Measurements from ENCODE around the gene HGFAC. TPM values are rescaled to one million over a fixed set of nuclear protein-coding genes. Genes with fewer than 3 reads are reported as not detected.

The HGFAC gene
- total and polyA plus RNA-seq, 2 donors = 0.46 to 0.48 TPM

DNA sequence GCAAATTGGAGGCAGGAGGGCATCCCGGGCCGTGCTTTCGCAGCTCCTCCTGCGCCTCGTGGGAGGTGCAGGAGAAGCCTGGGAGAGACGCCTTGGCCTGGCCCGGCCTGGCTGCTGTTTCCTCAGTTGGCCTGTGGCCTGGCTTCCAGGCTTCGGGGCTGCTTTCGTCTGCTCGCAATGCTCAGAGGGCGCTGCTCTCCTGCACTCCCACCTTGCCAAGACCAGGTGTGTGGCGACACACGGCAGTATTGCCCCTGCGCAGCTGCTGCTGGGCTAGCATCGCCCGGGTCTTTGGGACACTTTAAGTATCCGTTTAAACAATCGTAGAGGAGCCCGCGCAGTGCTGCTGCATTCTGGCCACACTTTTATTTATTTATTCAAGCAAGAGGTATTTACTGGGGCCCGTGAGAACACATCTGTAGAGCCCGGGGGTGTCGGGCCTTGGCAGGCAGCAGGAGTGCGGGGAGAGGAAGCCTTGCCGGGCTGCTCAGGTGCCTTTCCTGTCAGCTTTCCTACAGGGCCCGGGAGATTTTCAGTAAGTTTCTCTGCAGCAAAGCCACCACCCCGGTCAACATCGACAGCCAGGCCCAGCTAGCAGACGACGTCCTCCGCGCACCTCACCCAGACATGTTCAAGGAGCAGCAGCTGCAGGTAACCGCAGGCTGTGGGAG, 26.2 kb upstream of the HGFAC start:
- H3K27ac ChIP-seq (ENCODE audit: low read depth) = no peak overlapping the region
- WGBS = 81% methylated on average over 33 of the region's 33 CpGs
- H3K4me1 ChIP-seq (ENCODE audit: insufficient read depth) = no peaks in the 10 kb centered on the region
- no peak overlapping the region for H3K4me3 ChIP-seq (ENCODE audit: low read depth, low read length)
- DNase-seq (ENCODE audit: extremely low spot score) = no peak
- peaks cover 3% of the 10 kb centered on the region for H3K36me3 ChIP-seq (ENCODE audit: insufficient read depth)

DNA sequence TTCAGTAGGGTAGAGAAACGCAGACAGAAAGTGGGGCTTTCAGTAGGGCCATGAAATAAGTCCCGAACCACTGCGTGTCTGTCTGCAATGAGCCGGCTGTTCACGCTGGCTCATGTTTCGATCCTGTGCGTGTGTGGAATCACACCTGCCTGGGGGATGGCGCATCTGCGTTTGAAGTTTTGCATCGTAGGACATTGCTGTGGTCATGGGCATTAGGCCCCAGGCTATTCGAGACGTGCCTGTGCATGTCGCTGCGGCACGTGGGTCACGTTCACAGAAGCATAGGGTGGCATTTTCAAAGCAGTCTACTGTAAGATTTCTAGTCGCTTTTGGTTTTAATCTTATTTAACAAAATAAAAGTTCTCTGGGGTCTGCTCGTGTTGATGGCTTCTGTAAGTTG, 25.5 kb upstream of the HGFAC start:
- Histone ChIP-seq H3K4me1 (ENCODE audit: insufficient read depth) (no peaks in the 10 kb centered on the region), H3K4me3 (ENCODE audit: low read depth, low read length) (no peak overlapping the region), H3K36me3 (ENCODE audit: insufficient read depth) (peaks cover 3% of the 10 kb centered on the region), H3K27ac (ENCODE audit: low read depth) (no peak overlapping the region)
- DNase-seq (ENCODE audit: extremely low spot score) = no peak
- 91% methylated on average over 18 of the region's 18 CpGs for WGBS

DNA sequence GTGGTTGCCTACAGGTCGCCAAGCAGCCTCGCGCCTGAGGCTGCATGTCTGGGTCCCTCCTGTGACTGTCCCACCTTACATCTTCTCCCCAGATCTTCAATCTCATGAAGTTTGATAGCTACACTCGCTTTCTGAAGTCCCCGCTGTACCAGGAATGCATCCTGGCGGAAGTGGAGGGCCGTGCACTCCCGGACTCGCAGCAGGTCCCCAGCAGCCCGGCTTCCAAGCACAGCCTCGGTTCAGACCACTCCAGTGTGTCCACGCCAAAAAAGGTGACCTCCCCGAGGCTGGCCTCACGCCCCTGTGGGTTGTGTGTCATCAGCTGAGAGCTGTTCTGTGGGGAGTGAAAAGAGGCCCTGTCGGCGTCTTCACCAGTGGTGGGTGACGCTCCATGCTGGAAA, 24.9 kb upstream of the HGFAC start:
- no peaks in the 10 kb centered on the region for H3K4me1 ChIP-seq (ENCODE audit: insufficient read depth)
- no peak overlapping the region for H3K4me3 ChIP-seq (ENCODE audit: low read depth, low read length)
- no peak overlapping the region for H3K27ac ChIP-seq (ENCODE audit: low read depth)
- peaks cover 3% of the 10 kb centered on the region for H3K36me3 ChIP-seq (ENCODE audit: insufficient read depth)
- DNase-seq (ENCODE audit: extremely low spot score) = no peak
- 97% methylated on average over 17 of the region's 17 CpGs for WGBS

DNA sequence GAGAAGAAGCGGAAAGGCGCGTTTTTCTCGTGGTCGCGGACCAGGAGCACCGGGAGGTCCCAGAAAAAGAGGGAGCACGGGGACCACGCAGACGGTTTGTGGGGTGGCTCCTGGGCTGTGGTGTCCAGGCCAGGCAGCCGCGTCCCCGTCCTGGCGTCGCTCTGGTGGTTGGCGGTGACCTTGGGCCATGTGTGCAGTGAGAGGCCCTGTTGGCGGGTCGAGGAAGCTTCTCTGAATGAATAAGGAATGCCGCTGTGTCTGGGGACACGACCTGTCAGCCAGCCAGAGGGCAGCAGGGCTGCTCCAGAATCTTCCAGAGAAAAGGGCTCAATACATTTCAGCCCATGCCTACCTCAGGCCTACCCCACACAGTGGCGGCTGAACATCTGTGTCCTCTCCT, 24.3 kb upstream of the HGFAC start:
- Histone ChIP-seq H3K4me1 (ENCODE audit: insufficient read depth) (no peaks in the 10 kb centered on the region), H3K4me3 (ENCODE audit: low read depth, low read length) (no peak overlapping the region), H3K36me3 (ENCODE audit: insufficient read depth) (peaks cover 3% of the 10 kb centered on the region), H3K27ac (ENCODE audit: low read depth) (no peak overlapping the region)
- no peak for DNase-seq (ENCODE audit: extremely low spot score)
- WGBS = 94% methylated on average over 21 of the region's 21 CpGs

DNA sequence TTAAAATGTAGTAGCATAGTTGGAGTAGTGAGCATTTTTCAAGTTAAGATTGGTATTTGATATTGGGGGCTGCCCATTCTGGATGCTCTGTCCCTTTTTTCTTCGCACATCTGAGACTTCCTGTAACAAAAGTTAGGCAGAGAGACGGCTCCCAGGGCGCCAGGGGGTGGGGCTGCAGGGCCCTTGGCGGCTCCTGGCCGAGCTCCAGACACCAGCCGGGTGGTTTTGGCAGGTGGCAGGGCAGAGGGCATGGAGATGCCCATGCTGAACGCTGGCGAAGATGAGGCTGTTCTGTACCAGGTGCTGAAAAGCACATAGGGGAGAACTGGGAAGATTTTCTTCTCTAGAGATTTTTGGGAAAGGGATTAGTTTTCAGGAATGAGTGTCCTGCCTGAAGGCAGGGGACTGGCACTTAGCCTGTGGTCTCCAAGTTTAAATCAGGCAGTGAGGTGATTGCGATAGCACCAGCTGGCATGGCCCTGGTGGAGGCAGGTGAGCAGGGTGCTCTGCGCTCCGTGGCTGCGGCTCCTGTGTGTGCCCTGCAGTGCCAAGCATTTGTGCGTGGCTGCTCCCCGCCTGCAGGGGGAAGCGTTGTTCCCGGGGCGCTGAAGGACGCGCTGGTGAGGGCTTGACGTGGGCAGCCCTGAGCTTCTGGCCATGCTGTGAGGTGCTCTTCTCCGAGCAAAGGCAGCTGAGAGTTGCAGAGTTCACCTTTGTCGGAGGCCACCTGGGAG, 23.6 kb upstream of the HGFAC start:
- WGBS = 89% methylated on average over 22 of the region's 22 CpGs
- Histone ChIP-seq H3K27ac (ENCODE audit: low read depth) (no peak overlapping the region), H3K4me3 (ENCODE audit: low read depth, low read length) (no peak overlapping the region), H3K36me3 (ENCODE audit: insufficient read depth) (peaks cover 3% of the 10 kb centered on the region), H3K4me1 (ENCODE audit: insufficient read depth) (no peaks in the 10 kb centered on the region)
- DNase-seq (ENCODE audit: extremely low spot score) = no peak

DNA sequence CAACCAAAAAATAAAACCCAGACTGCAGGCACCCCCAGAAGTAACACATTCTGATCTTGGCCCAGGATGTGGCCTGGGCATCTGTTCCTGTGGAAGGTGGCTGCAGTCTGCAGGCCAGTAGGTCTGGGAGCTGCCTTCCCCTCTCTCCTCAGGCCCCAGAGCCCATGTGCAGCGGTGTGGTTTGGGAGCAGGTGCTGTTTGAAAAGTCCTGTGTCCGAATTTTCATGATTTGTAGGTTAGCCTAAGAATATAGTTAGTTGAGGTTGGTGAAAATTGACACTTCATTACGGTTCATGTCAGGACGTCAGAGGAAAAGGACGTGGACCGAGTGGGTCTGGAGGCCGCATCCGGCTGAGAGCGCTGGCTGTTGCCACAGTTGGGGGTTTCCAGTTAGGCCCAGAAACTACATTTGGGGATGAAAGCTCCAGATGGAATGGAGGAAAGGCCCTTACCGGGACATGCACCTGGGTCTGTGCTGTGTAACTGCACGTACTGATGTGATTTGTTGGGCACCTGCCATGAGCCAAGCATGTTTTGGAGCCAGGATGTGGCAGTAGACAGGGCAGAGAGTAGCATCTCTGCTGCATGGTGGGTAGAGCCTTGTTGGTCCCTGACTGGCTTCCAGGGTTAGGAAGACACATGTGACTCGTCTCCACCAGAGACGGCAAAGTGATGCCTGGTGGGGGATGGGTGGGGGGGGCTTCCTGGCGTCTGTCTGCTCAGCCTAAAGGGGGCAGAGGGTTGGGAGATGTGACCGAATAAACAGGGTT, 21.7 kb upstream of the HGFAC start:
- Histone ChIP-seq H3K27ac (ENCODE audit: low read depth) (no peak overlapping the region), H3K4me1 (ENCODE audit: insufficient read depth) (no peaks in the 10 kb centered on the region), H3K4me3 (ENCODE audit: low read depth, low read length) (no peak overlapping the region), H3K36me3 (ENCODE audit: insufficient read depth) (peaks cover 3% of the 10 kb centered on the region)
- 82% methylated on average over 15 of the region's 15 CpGs for WGBS
- DNase-seq (ENCODE audit: extremely low spot score) = no peak

DNA sequence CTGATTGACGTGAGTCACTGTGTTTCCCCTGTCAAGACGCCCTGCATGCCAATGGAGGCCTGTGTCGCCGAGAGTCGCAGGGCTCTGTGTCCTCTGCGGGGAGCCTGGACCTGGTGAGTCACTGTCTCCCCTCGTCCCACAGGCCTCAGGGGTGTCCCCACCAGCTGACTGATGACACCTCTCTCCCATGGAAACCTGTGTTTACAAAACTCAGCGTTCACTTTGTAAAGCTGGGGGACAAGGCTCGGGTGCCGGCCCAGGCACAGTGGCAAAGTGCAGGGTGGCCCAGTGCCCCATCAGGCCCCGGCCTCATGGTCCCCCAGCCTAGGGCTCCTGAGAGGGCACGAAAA, 21.2 kb upstream of the HGFAC start:
- DNase-seq (ENCODE audit: extremely low spot score) = no peak
- Histone ChIP-seq H3K27ac (ENCODE audit: low read depth) (no peak overlapping the region), H3K4me1 (ENCODE audit: insufficient read depth) (no peaks in the 10 kb centered on the region), H3K36me3 (ENCODE audit: insufficient read depth) (peaks cover 3% of the 10 kb centered on the region), H3K4me3 (ENCODE audit: low read depth, low read length) (no peak overlapping the region)
- WGBS = 90% methylated on average over 12 of the region's 12 CpGs

DNA sequence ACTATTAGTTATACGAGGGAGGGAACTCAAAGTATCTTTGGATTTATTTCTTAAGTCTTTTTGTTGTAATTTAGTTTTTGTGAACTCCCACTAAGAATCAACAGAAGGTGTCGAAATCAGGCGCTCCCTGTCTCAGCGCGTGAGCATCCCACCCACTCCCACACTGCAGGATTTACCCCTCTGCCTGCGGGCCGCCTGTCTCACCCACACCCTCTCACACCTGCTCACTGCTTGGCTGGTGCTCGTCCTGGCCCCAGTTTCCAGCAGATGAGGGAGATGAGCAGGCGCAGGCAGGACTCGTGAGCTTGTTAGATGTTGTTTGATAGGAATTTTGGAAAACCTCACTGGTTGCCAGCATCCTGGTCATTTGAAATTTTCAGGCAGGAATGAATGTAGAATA, 20.8 kb upstream of the HGFAC start:
- DNase-seq (ENCODE audit: extremely low spot score) = no peak
- Histone ChIP-seq H3K27ac (ENCODE audit: low read depth) (no peak overlapping the region), H3K4me1 (ENCODE audit: insufficient read depth) (no peaks in the 10 kb centered on the region), H3K4me3 (ENCODE audit: low read depth, low read length) (no peak overlapping the region), H3K36me3 (ENCODE audit: insufficient read depth) (peaks cover 3% of the 10 kb centered on the region)
- 93% methylated on average over 10 of the region's 10 CpGs for WGBS

DNA sequence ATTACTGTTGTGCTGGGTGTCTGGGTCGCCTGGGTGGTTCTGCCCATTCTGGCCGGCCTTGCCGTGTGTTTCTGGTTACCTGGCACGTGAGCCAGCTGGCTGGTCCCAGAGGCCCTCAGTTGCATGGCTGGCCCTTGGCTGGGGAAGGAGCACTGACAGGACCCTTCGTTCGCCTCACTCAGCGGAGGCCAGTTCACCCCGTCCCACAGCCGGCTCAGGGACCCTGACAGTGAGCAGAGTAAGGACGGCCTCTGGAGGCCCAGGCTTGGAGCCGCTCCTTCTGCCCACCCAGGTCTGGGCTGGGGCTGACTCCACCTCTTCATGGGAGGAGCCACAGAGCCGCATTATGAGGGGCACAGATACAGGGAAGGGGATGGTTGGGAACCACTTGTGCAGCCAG, 20.3 kb upstream of the HGFAC start:
- H3K4me3 ChIP-seq (ENCODE audit: low read depth, low read length) = no peak overlapping the region
- 83% methylated on average over 12 of the region's 12 CpGs for WGBS
- H3K4me1 ChIP-seq (ENCODE audit: insufficient read depth) = no peaks in the 10 kb centered on the region
- peaks cover 3% of the 10 kb centered on the region for H3K36me3 ChIP-seq (ENCODE audit: insufficient read depth)
- no peak overlapping the region for H3K27ac ChIP-seq (ENCODE audit: low read depth)
- DNase-seq (ENCODE audit: extremely low spot score) = no peak

DNA sequence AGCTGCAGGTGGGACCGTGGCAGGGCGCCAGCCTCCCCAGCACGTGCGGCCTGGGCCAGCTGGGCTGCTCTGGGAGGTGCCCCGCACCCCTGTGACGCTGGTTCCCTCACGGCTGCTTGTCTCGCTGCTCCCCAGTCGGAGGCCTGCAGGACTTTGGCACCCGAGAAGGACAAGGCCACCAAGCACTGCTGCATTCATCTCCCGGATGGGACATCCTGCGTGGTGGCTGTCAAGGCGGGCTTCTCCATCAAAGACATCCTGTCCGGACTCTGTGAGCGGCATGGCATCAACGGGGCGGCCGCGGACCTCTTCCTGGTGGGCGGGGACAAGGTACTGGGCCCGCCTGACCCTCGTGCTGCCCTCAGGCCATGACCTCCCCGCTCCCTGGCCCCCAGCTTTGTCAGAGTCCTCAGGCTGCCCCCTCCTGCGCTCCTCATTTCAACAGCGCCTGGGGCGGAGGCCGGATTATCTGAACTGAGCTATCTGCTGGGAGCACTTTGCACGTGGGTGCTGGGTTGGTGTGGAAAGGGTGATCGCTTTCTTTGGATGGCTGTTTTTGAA, 19.4 kb upstream of the HGFAC start:
- H3K36me3 ChIP-seq (ENCODE audit: insufficient read depth) = peaks cover 5% of the 10 kb centered on the region
- no peak overlapping the region for H3K27ac ChIP-seq (ENCODE audit: low read depth)
- WGBS = 90% methylated on average over 29 of the region's 29 CpGs
- DNase-seq (ENCODE audit: extremely low spot score) = no peak
- H3K4me3 ChIP-seq (ENCODE audit: low read depth, low read length) = no peak overlapping the region
- H3K4me1 ChIP-seq (ENCODE audit: insufficient read depth) = no peaks in the 10 kb centered on the region

DNA sequence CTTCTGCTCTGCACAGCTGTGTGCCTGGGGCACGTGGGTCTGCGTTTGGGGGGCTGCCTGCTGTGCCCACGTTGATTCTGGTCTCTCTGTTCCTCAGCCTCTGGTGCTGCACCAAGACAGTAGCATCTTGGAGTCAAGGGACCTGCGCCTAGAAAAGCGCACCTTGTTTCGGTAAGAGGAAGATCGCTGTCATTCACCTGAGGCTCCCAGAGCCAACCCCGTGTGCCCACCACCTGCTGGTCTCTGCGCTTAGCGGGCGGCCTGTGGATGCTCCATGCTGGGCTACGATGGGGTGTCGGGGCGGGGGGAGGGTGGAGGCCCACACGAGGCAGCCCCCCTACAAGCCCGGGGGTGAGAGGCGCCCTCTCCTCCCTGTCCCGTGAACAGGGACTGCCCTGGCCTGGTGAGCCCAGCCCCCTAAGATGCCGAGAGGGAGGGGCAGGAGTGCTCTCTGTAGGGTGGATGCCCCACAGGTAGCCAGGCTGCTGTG, 18.9 kb upstream of the HGFAC start:
- H3K4me3 ChIP-seq (ENCODE audit: low read depth, low read length) = no peak overlapping the region
- WGBS = 92% methylated on average over 19 of the region's 19 CpGs
- no peaks in the 10 kb centered on the region for H3K4me1 ChIP-seq (ENCODE audit: insufficient read depth)
- H3K27ac ChIP-seq (ENCODE audit: low read depth) = no peak overlapping the region
- H3K36me3 ChIP-seq (ENCODE audit: insufficient read depth) = peaks cover 5% of the 10 kb centered on the region
- no peak for DNase-seq (ENCODE audit: extremely low spot score)

DNA sequence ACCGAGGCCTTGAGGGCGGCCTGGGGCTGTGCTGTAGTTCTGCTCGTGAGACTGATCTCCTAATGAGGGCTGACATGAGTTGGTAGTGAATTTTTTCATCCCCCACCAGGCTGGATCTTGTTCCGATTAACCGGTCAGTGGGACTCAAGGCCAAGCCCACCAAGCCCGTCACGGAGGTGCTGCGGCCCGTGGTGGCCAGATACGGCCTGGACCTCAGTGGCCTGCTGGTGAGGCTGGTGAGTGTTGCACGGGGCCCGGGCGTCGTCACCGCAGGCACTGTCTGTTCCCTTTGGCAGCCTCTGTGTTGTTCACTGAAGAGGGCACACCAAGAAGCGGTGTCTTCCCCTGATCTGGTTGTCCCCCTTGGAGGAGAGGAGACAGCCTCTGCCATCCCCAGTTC, 18.4 kb upstream of the HGFAC start:
- Histone ChIP-seq H3K4me1 (ENCODE audit: insufficient read depth) (no peaks in the 10 kb centered on the region), H3K27ac (ENCODE audit: low read depth) (no peak overlapping the region), H3K36me3 (ENCODE audit: insufficient read depth) (peaks cover 4% of the 10 kb centered on the region), H3K4me3 (ENCODE audit: low read depth, low read length) (no peak overlapping the region)
- DNase-seq (ENCODE audit: extremely low spot score) = no peak
- WGBS = 93% methylated on average over 16 of the region's 16 CpGs

DNA sequence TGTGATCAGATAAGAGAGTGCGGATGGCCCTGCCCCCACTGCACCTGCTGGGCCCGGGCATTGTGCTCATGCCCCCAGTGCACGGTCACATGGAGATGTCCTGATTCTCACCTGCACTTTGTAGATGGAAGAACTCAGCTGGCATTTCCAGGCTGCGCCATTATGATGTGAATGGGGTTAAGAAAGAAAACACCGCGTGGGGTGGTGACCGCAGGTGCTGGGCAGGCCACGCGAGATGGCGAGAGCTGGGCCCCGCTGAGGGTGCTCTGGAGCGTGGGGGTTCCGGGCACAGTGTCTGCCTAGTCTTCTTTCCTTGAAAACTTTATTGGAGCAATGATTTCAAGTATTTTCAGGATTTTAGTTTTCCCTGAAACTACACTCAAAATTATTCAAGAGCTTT, 17.8 kb upstream of the HGFAC start:
- WGBS = 96% methylated on average over 13 of the region's 13 CpGs
- Histone ChIP-seq H3K27ac (ENCODE audit: low read depth) (no peak overlapping the region), H3K36me3 (ENCODE audit: insufficient read depth) (peaks cover 2% of the 10 kb centered on the region), H3K4me1 (ENCODE audit: insufficient read depth) (no peaks in the 10 kb centered on the region), H3K4me3 (ENCODE audit: low read depth, low read length) (no peak overlapping the region)
- DNase-seq (ENCODE audit: extremely low spot score) = no peak

Measured in urinary bladder (tissue), 4 donors.